ENCODE measurements around the gene PSMB5. TPM values are rescaled to one million over a fixed set of nuclear protein-coding genes. Genes with fewer than 3 reads are reported as not detected.

Gene PSMB5
- total and polyA plus RNA-seq, 2 of the 13 experiments (the other 11 are each of a cell fraction or from before 2014, with no cell fraction given) = 705 to 871 TPM

- TF ChIP-seq, protein P1, sequence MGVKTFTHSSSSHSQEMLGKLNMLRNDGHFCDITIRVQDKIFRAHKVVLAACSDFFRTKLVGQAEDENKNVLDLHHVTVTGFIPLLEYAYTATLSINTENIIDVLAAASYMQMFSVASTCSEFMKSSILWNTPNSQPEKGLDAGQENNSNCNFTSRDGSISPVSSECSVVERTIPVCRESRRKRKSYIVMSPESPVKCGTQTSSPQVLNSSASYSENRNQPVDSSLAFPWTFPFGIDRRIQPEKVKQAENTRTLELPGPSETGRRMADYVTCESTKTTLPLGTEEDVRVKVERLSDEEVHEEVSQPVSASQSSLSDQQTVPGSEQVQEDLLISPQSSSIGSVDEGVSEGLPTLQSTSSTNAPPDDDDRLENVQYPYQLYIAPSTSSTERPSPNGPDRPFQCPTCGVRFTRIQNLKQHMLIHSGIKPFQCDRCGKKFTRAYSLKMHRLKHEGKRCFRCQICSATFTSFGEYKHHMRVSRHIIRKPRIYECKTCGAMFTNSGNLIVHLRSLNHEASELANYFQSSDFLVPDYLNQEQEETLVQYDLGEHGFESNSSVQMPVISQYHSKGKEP (CRISPR knock-in tag; IDR thresholded peaks at IDR 0.05) = peak; percentile 91
- TF ChIP-seq ZNF468 (CRISPR knock-in tag; IDR thresholded peaks at IDR 0.05) (no peak), ZNF687 (CRISPR knock-in tag; IDR thresholded peaks at IDR 0.05) (peak; percentile 96), SSRP1 (CRISPR knock-in tag; IDR thresholded peaks at IDR 0.05) (peak; percentile 92), ARNT (IDR thresholded peaks at IDR 0.05) (no peak), CHD4 (IDR thresholded peaks at IDR 0.05; ENCODE audit: borderline replicate concordance, low read length) (no peak), ZNF253 (CRISPR knock-in tag; IDR thresholded peaks at IDR 0.05; ENCODE audit: borderline replicate concordance) (no peak), XRCC5 (optimal IDR thresholded peaks at IDR 0.05; ENCODE audit: low read length) (peak; percentile 96), ZSCAN21 (CRISPR knock-in tag; IDR thresholded peaks at IDR 0.05; ENCODE audit: borderline replicate concordance) (no peak; the same call in 1 of the 2 replicates), DNMT3B (CRISPR knock-in tag; conservative IDR thresholded peaks at IDR 0.05) (no peak; the same call in 1 of the 2 replicates), TFDP1 (CRISPR knock-in tag; IDR thresholded peaks at IDR 0.05; ENCODE audit: borderline replicate concordance) (peak; percentile 56; the same call in 1 of the 2 replicates), ZNF879 (CRISPR knock-in tag; IDR thresholded peaks at IDR 0.05) (peak; percentile 94), ZZZ3 (CRISPR knock-in tag; IDR thresholded peaks at IDR 0.05; ENCODE audit: borderline replicate concordance) (peak; percentile 80; the same call in 1 of the 2 replicates), ZNF256 (CRISPR knock-in tag; conservative IDR thresholded peaks at IDR 0.05) (no peak), ZNF773 (CRISPR knock-in tag; IDR thresholded peaks at IDR 0.05; ENCODE audit: borderline replicate concordance) (no peak), ZNF850 (CRISPR knock-in tag; conservative IDR thresholded peaks at IDR 0.05) (no peak), REL (CRISPR knock-in tag; conservative IDR thresholded peaks at IDR 0.05) (no peak), DR1 (CRISPR knock-in tag; IDR thresholded peaks at IDR 0.05) (no peak; the same call in 1 of the 2 replicates), ZMAT3 (CRISPR knock-in tag; conservative IDR thresholded peaks at IDR 0.05) (peak; percentile 97), SMARCE1 (IDR thresholded peaks at IDR 0.05; ENCODE audit: borderline replicate concordance) (no peak), ZNF260 (CRISPR knock-in tag; IDR thresholded peaks at IDR 0.05; ENCODE audit: borderline replicate concordance, low read depth) (no peak), ZNF143 (CRISPR knock-in tag; IDR thresholded peaks at IDR 0.05) (peak; percentile 93)
Observed at GRCh38 chr14:23071244-23071920, 36.7 kb upstream of the PSMB5 start (continued).
